Umbilical cord (tissue), 2 donors: ENCODE data around the gene HOXD11. TPM values are rescaled to one million over a fixed set of nuclear protein-coding genes. Genes with fewer than 3 reads are reported as not detected.

ENCODE experiments used
- DNase-seq: peaks from one replicate; pipeline ENCODE4 v3.0.0-alpha.2; 2015; ENCODE audit warnings: low spot score
- total RNA-seq: library from RNA; depleted of rRNA; stranded (reverse); fragments of >200 nt; gene quantifications from one replicate; pipeline ENCODE4 v1.2.3, GENCODE V29; 2014; ENCODE audit warnings: low replicate concordance; ENCODE audit not compliant: insufficient read depth

Gene HOXD11
- total RNA-seq, 1 donor from 2014 or later = 18.1 TPM

DNA sequence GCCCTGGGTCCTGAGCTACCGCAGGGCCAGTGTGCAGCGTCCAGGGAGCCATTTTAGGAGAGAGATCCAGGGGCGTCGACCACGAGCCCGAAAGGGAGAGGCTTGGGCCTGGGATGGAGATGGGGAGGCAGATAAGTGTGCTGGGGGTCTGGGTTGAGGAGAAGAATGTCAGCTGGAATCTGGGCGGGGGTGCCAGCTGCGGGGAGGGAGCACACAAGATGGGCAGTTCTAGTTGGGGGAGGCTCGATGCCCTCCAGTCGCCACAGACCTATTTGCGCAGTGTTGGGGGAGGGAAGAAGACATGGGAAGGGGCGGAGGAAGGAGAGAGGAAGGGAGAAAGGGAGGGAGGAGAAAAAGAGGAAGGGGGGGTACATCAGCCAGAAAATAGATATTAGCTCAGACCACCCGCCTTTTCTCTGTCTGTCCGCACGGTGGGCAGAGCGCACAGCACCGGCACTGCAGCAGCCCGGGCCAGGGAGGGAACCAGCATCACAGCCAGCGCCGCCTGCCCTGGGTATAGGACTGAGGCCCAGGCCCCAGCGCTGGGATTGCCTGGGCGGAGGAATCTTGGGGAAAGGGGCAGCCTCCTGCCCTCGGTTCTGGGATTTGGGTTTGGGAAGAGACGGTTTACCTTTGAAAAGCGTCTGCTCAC, 1.9 kb upstream of the HOXD11 start:
- peak; percentile 73 for DNase-seq

- no peak for DNase-seq
Observed at GRCh38 chr2:176105730-176106580, 1.1 kb upstream of the HOXD11 start.

DNA sequence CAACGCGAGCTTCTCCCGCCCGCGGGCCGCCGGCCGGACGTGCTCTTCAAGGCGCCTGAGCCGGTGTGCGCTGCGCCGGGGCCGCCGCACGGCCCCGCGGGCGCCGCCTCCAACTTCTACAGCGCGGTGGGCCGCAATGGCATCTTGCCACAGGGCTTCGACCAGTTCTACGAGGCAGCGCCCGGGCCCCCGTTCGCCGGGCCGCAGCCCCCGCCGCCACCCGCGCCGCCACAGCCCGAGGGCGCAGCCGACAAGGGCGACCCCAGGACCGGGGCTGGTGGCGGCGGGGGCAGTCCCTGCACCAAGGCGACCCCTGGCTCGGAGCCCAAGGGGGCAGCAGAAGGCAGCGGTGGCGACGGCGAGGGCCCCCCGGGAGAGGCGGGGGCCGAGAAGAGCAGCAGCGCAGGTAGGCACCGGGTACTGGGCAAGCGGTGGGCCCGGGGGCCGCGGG, 676 bp downstream of the HOXD11 start:
- no peak for DNase-seq

DNA sequence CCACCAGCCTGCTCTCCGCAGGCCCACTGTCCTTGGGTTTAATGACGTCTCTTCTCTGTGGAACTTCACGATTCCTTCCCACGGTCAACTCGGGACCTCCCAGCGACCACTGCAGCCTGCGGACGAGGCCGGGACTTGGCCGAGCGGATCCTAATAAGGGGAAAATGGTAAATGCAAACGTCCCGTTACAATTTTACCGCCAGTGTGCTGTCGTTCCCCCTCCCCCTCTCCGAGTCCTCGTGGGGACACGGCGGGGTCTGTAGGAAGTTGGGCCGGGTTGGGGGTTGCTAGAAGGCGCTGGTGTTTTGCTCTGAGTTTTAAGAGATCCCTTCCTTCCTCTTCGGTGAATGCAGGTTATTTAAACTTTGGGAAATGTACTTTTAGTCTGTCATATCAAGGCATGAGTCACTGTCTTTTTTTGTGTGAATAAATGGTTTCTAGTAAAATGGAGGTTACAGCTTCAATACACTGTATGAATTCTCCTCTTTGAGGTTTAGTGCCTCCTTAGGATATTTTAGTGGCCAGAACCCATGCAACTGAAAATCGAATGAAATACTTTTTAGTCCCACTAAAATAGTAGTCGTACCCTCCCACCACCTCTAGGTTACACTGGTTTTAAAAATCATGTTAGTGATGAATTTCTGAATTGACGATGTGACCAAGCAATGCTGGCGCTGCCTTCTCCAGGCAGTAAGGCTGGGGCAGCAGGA, 2.3 kb downstream of the HOXD11 start:
- no peak for DNase-seq

- no peak for DNase-seq
Observed at GRCh38 chr2:176109946-176110345, 2.9 kb downstream of the HOXD11 start.

- DNase-seq = no peak
Observed at GRCh38 chr2:176110415-176111308, 3.6 kb downstream of the HOXD11 start.

- DNase-seq = no peak
Observed at GRCh38 chr2:176111309-176111663, 4.2 kb downstream of the HOXD11 start.

- no peak for DNase-seq
Observed at GRCh38 chr2:176111846-176112374, 4.8 kb downstream of the HOXD11 start.

- no peak for DNase-seq
Observed at GRCh38 chr2:176112375-176113302, 5.6 kb downstream of the HOXD11 start.

GRCh38 chr2:176114120-176114929, 7.2 kb downstream of the HOXD11 start:
- no peak for DNase-seq

GRCh38 chr2:176114930-176115625, 8.0 kb downstream of the HOXD11 start:
- DNase-seq = no peak

DNA sequence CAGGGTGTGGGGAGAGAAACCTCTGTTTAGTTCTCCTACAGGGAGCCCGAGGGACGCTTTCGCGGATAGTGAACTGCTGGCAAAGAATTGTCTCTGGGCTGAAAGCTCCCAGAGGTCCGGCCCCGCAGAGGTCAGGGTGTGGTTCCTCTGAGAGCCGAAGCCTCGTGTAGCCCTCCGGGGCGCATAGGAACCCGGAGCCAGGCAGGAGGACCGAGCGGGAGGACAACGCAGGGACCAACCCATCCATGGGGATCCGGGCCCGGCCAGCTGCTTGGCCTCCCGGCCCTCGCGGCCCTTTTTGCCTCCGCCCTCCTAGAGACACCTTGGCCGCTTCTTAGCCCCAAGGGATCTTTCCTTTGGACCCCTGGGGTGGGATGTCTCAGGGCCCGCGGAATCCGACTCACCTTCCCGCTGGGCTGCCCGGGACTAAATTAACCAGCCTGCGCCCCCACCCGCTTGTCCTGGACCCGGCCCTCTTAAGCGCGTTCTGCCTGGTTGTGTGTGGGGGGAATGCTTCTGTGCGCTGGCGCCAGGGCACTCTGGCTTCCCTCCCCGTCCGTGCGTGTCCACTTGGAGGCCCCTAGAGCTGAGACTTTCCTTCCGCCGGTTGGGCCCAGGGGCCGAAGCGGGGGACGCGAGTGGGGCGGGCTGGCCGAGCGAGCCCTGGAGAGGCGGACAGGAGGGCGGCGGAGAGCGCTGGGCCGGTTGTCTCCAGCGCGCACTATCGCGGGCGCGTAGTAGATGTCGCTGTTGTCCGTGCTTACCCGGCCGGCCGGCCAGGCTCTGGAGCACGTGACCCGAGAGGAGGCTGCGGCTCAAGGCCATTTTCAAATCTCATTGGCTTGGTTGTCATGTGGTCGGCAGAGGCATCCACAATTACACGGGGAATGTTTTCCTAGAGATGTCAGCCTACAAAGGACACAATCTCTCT, 9.1 kb downstream of the HOXD11 start, which contains the start of gene HOXD10:
HOXD10 (plus strand) TSS at position 896 of the 931 bp plus-strand sequence. CDS start 56 bp downstream, outside the sequence.
- DNase-seq = no peak

- no peak for DNase-seq
Observed at GRCh38 chr2:176117162-176117822, 10.2 kb downstream of the HOXD11 start.

GRCh38 chr2:176117823-176118371, 10.8 kb downstream of the HOXD11 start:
- DNase-seq = no peak

DNA sequence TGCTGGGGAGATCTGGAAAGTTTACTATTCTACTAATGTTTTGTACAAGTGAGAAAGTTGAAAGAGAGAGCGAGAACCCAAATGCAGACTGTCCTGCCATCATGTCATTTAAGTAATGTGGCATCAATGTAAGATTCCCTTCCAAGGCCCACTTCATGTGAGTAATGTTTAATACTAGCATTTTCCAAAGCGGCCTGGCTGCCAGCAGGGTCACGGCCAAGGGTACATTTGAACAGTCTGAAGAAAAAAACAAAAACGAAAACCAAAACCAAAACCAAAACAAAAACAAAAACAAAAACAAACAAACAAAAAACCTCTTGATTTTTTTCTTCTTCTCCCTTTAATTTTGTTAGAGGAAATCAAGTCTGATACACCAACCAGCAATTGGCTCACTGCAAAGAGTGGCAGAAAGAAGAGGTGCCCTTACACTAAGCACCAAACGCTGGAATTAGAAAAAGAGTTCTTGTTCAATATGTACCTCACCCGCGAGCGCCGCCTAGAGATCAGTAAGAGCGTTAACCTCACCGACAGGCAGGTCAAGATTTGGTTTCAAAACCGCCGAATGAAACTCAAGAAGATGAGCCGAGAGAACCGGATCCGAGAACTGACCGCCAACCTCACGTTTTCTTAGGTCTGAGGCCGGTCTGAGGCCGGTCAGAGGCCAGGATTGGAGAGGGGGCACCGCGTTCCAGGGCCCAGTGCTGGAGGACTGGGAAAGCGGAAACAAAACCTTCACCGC, 11.7 kb downstream of the HOXD11 start:
- no peak for DNase-seq
